K562 (cell line): ENCODE measurements around the gene FAM174C. TPM values are rescaled to one million over a fixed set of nuclear protein-coding genes. Genes with fewer than 3 reads are reported as not detected.

Experiments used
- ATAC-seq: fragments of 200-7000 bp; cut with Tn5 transposase; 3 replicates; pipeline ENCODE4 v1.9.1; 2020; ENCODE audit warnings: moderate library complexity
- BruUV-seq: library from RNA; stranded (reverse); fragments of 400-500 nt; replicated peaks from 2 replicates; lab custom pipeline; 2021; lab: Mats Ljungman, UMichigan
- CTCF ChIA-PET: fragments of 300-600 bp; formaldehyde crosslinking; extraction: SDS; loops from one replicate; lab custom pipeline; 2021; ENCODE audit warnings: low intra/inter-chr PET ratio; lab: Yijun Ruan, JAX
- POLR2A ChIA-PET: fragments of 300-600, 350-650 bp; sonication (Branson Sonifier 250); formaldehyde crosslinking; extraction: SDS; loops from one replicate; lab custom pipeline; 2021; ENCODE audit warnings: antibody characterized with exemption, inconsistent platforms; lab: Yijun Ruan, JAX
- DNase-seq, 4 experiments: peaks; one replicate each; pipeline versions ENCODE4 v3.0.0 to v3.0.0-alpha.2; 2011 to 2018; ENCODE audit warnings: low spot score in 3 of 4, mixed read lengths in 3 of 4; ENCODE audit errors: extremely low read depth in 1 of 4
- FAIRE-seq: peaks from 2 replicates; lab custom pipeline; 2011; peaks lifted over from hg19 to GRCh38; lab: Jason Lieb, UNC
- H2AFZ ChIP-seq: 2 replicates; pipeline ENCODE4 v1.6.0; 2011; ENCODE audit warnings: low read depth, low read length, control low read depth, inconsistent platforms
- H3K27ac ChIP-seq: fragments of 200-600 bp; 3 replicates; pipeline ENCODE4 v1.8.0; 2011; ENCODE audit warnings: low read depth, mild to moderate bottlenecking, control low read depth, inconsistent platforms, low read length, moderate library complexity, mixed read lengths; ENCODE audit errors: extremely low read depth
- H3K27me3 ChIP-seq, 2 experiments: fragments of 300-600 bp in 1 of 2; 2 replicates in 1 of 2; 3 replicates in 1 of 2; pipeline versions ENCODE4 v1.6.0 to v1.8.0; 2011; ENCODE audit warnings: inconsistent platforms in 2 of 2, low read length in 2 of 2, mild to moderate bottlenecking in 1 of 2, mixed read lengths in 1 of 2, moderate library complexity in 1 of 2; ENCODE audit not compliant: control insufficient read depth in 2 of 2, insufficient read depth in 2 of 2
- H3K36me3 ChIP-seq: fragments of 300-600 bp; 3 replicates; pipeline ENCODE4 v1.8.0; 2011; ENCODE audit warnings: mild to moderate bottlenecking, low read length, inconsistent platforms; ENCODE audit not compliant: control insufficient read depth, insufficient read depth
- H3K4me1 ChIP-seq, 2 experiments: fragments of 200-600 bp in 1 of 2; replicated peaks in 1 of 2; 2 replicates in 1 of 2; 3 replicates in 1 of 2; pipeline versions ENCODE4 v1.5.1 to v1.8.0; 2011; ENCODE audit warnings: inconsistent platforms in 2 of 2, low read length in 2 of 2, mild to moderate bottlenecking in 1 of 2, mixed read lengths in 1 of 2, moderate library complexity in 1 of 2; ENCODE audit not compliant: control insufficient read depth in 2 of 2, insufficient read depth in 2 of 2
- H3K4me2 ChIP-seq: 2 replicates; pipeline ENCODE4 v1.6.1; 2011; ENCODE audit warnings: low read length, control low read depth, inconsistent platforms, mixed read lengths; ENCODE audit not compliant: insufficient read depth
- H3K4me3 ChIP-seq: fragments of 200-600 bp; sonication (generic), shearing (Covaris generic); 2 replicates; pipeline ENCODE4 v1.5.1; 2016; ENCODE audit warnings: control low read depth, inconsistent platforms
- H3K79me2 ChIP-seq: fragments of 200-600 bp; 3 replicates; pipeline ENCODE4 v1.8.0; 2011; ENCODE audit warnings: low read length, inconsistent platforms; ENCODE audit not compliant: control insufficient read depth, insufficient read depth
- H3K9ac ChIP-seq, 2 experiments: 2 replicates each; pipeline versions ENCODE4 v1.6.0 to v1.6.1; 2011; ENCODE audit warnings: low read depth in 2 of 2, low read length in 2 of 2, control low read depth in 1 of 2, inconsistent platforms in 1 of 2, mild to moderate bottlenecking in 1 of 2, mixed read lengths in 1 of 2; ENCODE audit not compliant: insufficient read depth in 1 of 2
- H3K9me1 ChIP-seq: one replicate; pipeline ENCODE4 v1.6.0; 2011; ENCODE audit warnings: inconsistent platforms, mild to moderate bottlenecking, low read length, moderate library complexity; ENCODE audit not compliant: control insufficient read depth, insufficient read depth
- H3K9me3 ChIP-seq: replicated peaks from 2 replicates; pipeline ENCODE4 v1.5.1; 2011; ENCODE audit warnings: low read depth, low read length, inconsistent platforms; ENCODE audit not compliant: control insufficient read depth, insufficient read depth
- H4K20me1 ChIP-seq: replicated peaks from 2 replicates; pipeline ENCODE4 v1.6.1; 2011; ENCODE audit warnings: low read length, inconsistent platforms, mixed read lengths; ENCODE audit not compliant: control insufficient read depth, insufficient read depth
- CREB3L1 ChIP-seq: fragments of 450-650 bp; IDR thresholded peaks from 2 replicates; pipeline ENCODE4 v1.6.1; 2014; ENCODE audit warnings: low read depth, mild to moderate bottlenecking, moderate library complexity, borderline replicate concordance
- NCOA6 ChIP-seq: fragments of 450-650 bp; IDR thresholded peaks from 2 replicates; pipeline ENCODE4 v1.6.1; 2017; ENCODE audit warnings: mild to moderate bottlenecking
- NFIX ChIP-seq: fragments of 250-450 bp; sonication (Bioruptor Pico); IDR thresholded peaks from 2 replicates; pipeline ENCODE4 v1.4.0; 2020; ENCODE audit warnings: low read depth, mild to moderate bottlenecking, moderate library complexity
- POLR2AphosphoS5 ChIP-seq: IDR thresholded peaks from 2 replicates; pipeline ENCODE4 v1.6.1; 2011; ENCODE audit warnings: mild to moderate bottlenecking, low read depth, low read length, moderate library complexity; ENCODE audit not compliant: control insufficient read depth, insufficient read depth
- RBFOX2 ChIP-seq: fragments of 200-400 bp; formaldehyde crosslinking; IDR thresholded peaks from 2 replicates; pipeline ENCODE4 v1.6.1; 2017; ENCODE audit warnings: low read depth, mild to moderate bottlenecking, low read length, moderate library complexity
- RNF219 ChIP-seq: fragments of 250-450 bp; sonication (Bioruptor Pico); IDR thresholded peaks from 2 replicates; pipeline ENCODE4 v1.5.0; 2022; ENCODE audit warnings: mild to moderate bottlenecking
- SFPQ ChIP-seq: fragments of 200-400 bp; formaldehyde crosslinking; IDR thresholded peaks from 2 replicates; pipeline ENCODE4 v1.6.1; 2017; ENCODE audit warnings: mild to moderate bottlenecking, low read depth, low read length, moderate library complexity
- ZBTB49 ChIP-seq: sonication (generic); formaldehyde crosslinking; IDR thresholded peaks from 2 replicates; pipeline ENCODE4 v1.8.0; 2022; ENCODE audit warnings: missing genetic modification reagents, mild to moderate bottlenecking, borderline replicate concordance
- ZNF324 ChIP-seq: fragments of 250-450 bp; sonication (Bioruptor Pico); IDR thresholded peaks from 2 replicates; pipeline ENCODE4 v1.4.0; 2020; ENCODE audit warnings: mild to moderate bottlenecking
- WGBS: fragments of 100-300 bp; shearing (Covaris generic); methylation state at CpG from one replicate; pipeline ENCODE4 v1.1.6; 2016; ENCODE audit warnings: low coverage, mixed read lengths; ENCODE audit not compliant: insufficient coverage; ENCODE audit errors: missing lambda C conversion rate; 5-methylcytosine and 5-hydroxymethylcytosine counted together
- in situ Hi-C: fragments of 300-500 bp; cut with MboI; formaldehyde crosslinking; loops from 4 replicates; pipeline ENCODE4 v1.15.0; 2018; ENCODE audit warnings: inconsistent platforms, mixed read lengths
- intact Hi-C: fragments of 100-400 bp; cut with micrococcal nuclease; formaldehyde crosslinking; loops from 2 replicates; pipeline ENCODE4 v1.14.2; 2022
- polyA plus RNA-seq, 8 experiments: library from polyadenylated mRNA; depleted of rRNA in 4 of 8; stranded (reverse) in 5 of 8; unstranded in 3 of 8; fragments of >200 nt; fragmentation: Nextera tagmentation in 2 of 8; fragmentation: Illumina TruSeq in 1 of 8; extraction: Ambion mirVana in 2 of 8; extraction: Trizol in 1 of 8; gene quantifications; 2 replicates each; pipeline versions ENCODE4 v1.2.1 to v1.2.3, GENCODE V29; 2011 to 2014; ENCODE audit warnings: inconsistent platforms in 1 of 8, missing spikeins in 1 of 8
- total RNA-seq, 7 experiments: library from RNA; depleted of rRNA in 6 of 7; stranded (reverse); fragments of >200 nt in 6 of 7; fragmentation: Illumina TruSeq in 2 of 7; extraction: Trizol in 2 of 7; gene quantifications; 2 replicates each; pipeline versions ENCODE4 v1.2.1 to v1.2.3, GENCODE V29; 2011 to 2021; ENCODE audit warnings: low replicate concordance in 1 of 7

The FAM174C gene
- total and polyA plus RNA-seq, 9 of the 15 experiments (the other 6 are each of a cell fraction or from before 2014, with no cell fraction given) = 0.66 to 89.6 (median 20.3) TPM

- H3K27ac ChIP-seq = no peak overlapping the region
- FAIRE-seq (no peak), DNase-seq (peak in 1 of 4 experiments; percentile 45), ATAC-seq (no peak)
- ChIA-PET CTCF (no interaction called here), POLR2A (no interaction called here)
- no peaks in the 10 kb centered on the region; the same call in 1 of the 2 replicates for H3K9me3 ChIP-seq
- H3K9me1 ChIP-seq = no peaks in the 10 kb centered on the region
- peaks cover 63% of the 10 kb centered on the region; the same call in 2 of the 3 replicates for H3K36me3 ChIP-seq
- H3K4me3 ChIP-seq = no peak overlapping the region
- H3K27me3 ChIP-seq = no peaks in the 10 kb centered on the region
- H3K9ac ChIP-seq = no peak overlapping the region
- H3K4me2 ChIP-seq = no peak overlapping the region
- peaks cover 0 to 63% of the 10 kb centered on the region in 2 experiments; a peak in 3 of 5 replicates for H3K4me1 ChIP-seq
- no peaks in the 10 kb centered on the region for H4K20me1 ChIP-seq
- BruUV-seq = no TSS peak
- H3K79me2 ChIP-seq = peaks cover 13% of the 10 kb centered on the region; the same call in 2 of the 3 replicates
- 96% methylated on average over 28 of the region's 56 CpGs for WGBS
- no peak overlapping the region for H2AFZ ChIP-seq
- intact Hi-C loops = no loop called here
- in situ Hi-C loops = loop anchor here (25.0 kb wide), 1 partner anchor 465 kb away; the partner anchor contains the start of gene MISP
- TF ChIP-seq RNF219 (CRISPR knock-in tag) = no peak
- TF ChIP-seq CREB3L1 = no peak
- TF ChIP-seq RBFOX2 = peak; percentile 23
- no peak for TF ChIP-seq NFIX (CRISPR knock-in tag)
- 0 out of 2 replicates have a peak, but pooled peaks have one; percentile 25 for TF ChIP-seq POLR2AphosphoS5
- TF ChIP-seq NCOA6 = no peak
- no peak for TF ChIP-seq ZNF324 (CRISPR knock-in tag)
- TF ChIP-seq ZBTB49 (CRISPR knock-in tag) = no peak
- TF ChIP-seq SFPQ = no peak
These were observed 47.9 kb upstream of the FAM174C start for GRCh38 chr19:1227304-1228054.
